LNCaP clone FGC (cell line): Measurements from ENCODE around the gene TLX1.

Source experiments
- DNase-seq: peaks from one replicate; pipeline ENCODE4 v3.0.0-alpha.2; 2011; ENCODE audit warnings: low read depth
- H3K4me3 ChIP-seq: 2 replicates; pipeline ENCODE4 v1.5.1; 2011; ENCODE audit warnings: mild to moderate bottlenecking, low read depth, low read length, control low read depth
- TF ChIP-seq, protein P1 (sequence below): IDR thresholded peaks from 2 replicates; pipeline ENCODE4 v1.5.1; 2012; ENCODE audit warnings: mild to moderate bottlenecking; ENCODE audit not compliant: control insufficient read depth, insufficient read depth; ENCODE audit errors: extremely low read depth

TLX1 gene

DNA sequence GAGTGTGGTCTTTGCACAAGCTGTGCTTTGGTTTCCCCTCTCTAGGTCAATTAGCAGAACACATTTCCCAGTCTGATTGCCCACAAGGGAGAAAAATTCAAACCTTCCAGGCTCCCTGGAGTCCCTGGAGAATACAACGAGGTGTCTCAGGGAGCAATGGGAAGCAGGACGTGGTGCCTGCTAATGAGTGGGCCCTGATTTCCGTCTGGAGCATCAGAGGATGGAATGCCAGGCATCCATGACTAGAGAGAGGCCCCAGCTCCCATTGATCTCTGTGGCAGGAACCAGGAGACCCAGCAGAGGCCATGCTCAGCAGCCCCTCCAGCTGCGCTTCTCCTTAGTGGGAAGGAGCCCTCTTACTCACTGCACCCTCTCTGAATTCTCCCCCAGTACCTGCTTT is 33.2 kb upstream of the TLX1 start:
- no peak overlapping the region for H3K4me3 ChIP-seq
- no peak for DNase-seq
- TF ChIP-seq, protein P1, sequence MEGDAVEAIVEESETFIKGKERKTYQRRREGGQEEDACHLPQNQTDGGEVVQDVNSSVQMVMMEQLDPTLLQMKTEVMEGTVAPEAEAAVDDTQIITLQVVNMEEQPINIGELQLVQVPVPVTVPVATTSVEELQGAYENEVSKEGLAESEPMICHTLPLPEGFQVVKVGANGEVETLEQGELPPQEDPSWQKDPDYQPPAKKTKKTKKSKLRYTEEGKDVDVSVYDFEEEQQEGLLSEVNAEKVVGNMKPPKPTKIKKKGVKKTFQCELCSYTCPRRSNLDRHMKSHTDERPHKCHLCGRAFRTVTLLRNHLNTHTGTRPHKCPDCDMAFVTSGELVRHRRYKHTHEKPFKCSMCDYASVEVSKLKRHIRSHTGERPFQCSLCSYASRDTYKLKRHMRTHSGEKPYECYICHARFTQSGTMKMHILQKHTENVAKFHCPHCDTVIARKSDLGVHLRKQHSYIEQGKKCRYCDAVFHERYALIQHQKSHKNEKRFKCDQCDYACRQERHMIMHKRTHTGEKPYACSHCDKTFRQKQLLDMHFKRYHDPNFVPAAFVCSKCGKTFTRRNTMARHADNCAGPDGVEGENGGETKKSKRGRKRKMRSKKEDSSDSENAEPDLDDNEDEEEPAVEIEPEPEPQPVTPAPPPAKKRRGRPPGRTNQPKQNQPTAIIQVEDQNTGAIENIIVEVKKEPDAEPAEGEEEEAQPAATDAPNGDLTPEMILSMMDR, result no peak

DNA sequence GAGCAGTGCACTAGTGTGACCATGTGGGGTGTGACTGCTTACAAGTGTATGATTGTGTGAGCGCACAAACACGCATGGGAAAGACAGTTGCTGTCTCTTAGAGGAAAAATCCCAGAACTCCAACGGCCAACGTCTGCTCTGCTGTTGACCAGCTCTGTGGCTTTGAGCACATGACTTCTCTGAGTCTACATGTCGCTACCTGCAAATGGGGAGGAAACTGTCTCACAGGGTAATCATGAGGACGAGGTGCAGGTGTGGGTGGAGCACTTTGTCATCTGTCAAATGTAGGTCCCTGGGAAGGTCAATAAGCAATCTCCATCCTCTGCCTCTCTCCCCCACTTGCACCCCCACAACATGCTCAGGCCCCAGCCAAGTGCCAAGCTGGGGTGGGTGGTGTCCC is 31.2 kb upstream of the TLX1 start:
- no peak overlapping the region for H3K4me3 ChIP-seq
- TF ChIP-seq, protein P1, result no peak
- no peak for DNase-seq

DNA sequence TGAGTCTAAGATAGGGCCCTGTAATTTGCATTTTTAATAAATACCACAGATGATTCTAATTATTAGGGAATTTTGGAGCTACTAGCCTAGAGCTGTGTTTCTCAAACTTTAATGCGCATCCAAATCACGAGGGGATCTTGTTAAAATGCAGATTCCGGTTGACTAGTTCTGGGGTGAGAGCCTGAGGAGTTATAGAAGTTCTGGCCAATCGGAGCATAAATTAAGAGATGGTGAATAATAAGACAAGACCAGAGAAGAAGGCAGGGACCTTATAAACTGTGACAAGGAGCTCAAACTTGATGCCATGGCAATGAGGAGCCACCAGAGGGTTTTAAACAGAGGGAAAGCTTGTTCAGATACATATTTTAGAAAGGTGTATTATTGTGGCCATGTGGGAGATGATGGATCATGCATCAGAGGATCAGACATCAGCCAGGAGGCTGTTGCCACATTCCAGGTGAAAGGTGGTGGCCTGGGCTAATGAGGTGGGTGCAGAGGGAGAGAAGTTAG is 29.7 kb upstream of the TLX1 start:
- no peak for DNase-seq
- H3K4me3 ChIP-seq, result no peak overlapping the region
- TF ChIP-seq, protein P1, result no peak

DNA sequence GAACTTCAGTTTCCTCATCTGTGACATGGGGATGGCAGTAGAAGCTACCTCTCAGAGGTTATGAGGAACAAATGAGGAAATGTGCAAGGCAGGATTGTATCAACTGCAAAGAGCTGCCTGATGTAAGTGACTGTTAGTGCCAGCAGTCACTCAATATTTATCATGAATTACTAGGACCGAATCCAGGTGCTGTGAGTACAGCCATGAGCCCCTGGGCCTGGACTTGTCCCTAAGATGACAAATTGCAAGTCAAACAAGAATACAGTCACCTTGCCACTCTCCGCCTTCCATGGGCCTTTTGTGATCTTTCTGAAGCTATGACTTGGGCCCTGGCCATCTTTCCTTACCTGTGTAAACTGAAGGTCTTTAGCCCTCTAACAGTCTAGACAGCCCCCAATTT is 27.7 kb upstream of the TLX1 start:
- TF ChIP-seq, protein P1, result no peak
- H3K4me3 ChIP-seq, result no peak overlapping the region
- DNase-seq, result peak; percentile 21

DNA sequence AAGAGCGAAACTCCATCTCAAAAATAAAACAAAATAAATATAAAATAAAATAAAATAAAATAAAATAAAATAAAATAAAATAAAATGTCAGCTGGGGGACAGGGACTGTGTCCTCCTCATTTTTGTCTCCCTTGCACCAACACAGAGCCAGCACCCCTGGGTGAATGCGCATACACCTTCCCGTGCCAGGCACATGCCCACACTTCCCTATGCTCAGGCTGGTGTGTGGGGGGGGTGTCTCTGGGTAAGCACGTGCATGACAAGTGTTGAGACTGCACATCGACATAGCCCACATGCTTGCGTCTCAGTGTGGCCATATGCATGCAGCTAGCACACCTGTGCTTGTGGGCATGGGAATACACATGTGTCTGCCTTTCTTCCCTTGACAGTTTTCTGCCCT is 24.7 kb upstream of the TLX1 start:
- H3K4me3 ChIP-seq, result no peak overlapping the region
- DNase-seq, result no peak
- TF ChIP-seq, protein P1, result no peak

DNA sequence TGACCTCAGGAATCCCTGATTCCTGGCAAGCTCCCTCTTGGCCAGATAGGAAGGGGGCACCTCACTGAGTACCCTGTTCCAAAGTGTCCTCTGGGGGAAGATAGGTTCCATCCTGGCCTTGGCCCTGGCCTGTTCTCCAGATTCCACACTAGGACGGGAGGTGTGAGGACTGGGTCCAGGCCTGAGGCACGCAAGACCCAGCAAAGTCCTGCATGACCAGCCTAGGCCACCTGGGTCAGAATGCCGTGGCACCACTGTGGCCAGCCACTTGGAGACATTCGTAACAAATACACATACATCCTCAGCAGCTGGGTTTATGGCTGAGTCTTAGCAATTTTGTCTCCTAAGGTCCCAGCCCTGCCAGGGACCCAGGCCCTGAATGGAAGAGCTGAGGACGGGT is 23.3 kb upstream of the TLX1 start:
- TF ChIP-seq, protein P1, result no peak
- DNase-seq, result no peak
- no peak overlapping the region for H3K4me3 ChIP-seq

DNA sequence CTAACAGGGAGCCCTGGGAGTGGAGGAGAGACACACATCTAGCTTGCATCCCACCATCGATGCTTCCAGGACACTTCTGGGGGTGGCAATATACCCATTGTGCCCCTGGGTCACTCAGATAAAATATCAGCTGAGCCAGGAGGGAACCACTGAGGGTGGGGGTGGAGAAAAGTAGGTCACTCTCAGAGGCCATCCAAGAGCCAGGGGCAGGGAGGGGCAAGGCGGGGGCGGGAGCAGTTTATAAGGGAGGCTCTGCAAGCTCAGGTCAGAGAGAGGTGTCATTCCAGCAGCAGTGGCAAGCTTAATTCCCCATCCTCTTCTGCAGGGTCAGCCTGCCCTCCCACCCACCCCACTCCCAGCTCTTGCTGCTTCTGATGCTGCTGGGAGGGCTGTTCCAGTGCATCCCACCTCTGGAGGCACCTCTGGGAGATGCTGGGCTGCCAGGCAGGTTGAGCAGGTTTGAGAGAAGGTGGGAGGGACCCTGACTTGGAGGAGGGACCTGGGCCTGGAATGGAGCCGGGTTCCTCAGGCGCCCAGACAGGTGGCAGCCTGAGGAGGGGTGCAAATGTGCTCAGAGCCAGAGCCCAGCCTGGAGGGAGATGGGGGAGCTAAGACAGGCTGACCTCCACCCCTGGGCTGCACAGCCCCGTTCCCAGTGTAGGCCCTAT is 20.1 kb upstream of the TLX1 start:
- H3K4me3 ChIP-seq, result no peak overlapping the region
- TF ChIP-seq, protein P1, result no peak
- no peak for DNase-seq
